Karpas-422 (cell line): ENCODE measurements around the gene MKKS. TPM values are rescaled to one million over a fixed set of nuclear protein-coding genes. Genes with fewer than 3 reads are reported as not detected.
"Not testable (repeated sequence)": the region's sequence is repeated elsewhere in the genome, so short reads cannot be mapped to it uniquely, and the experiment has no call there.

ENCODE experiments used
- DNase-seq: peaks from one replicate; pipeline ENCODE4 v3.0.0-alpha.2; 2015
- H2AFZ ChIP-seq: fragments of 200-600 bp; sonication (generic); 2 replicates; pipeline ENCODE4 v1.6.1; 2014; ENCODE audit warnings: antibody characterized with exemption, low read length, mixed read lengths
- H3K27ac ChIP-seq: fragments of 200-600 bp; sonication (generic); 2 replicates; pipeline ENCODE4 v1.5.1; 2014; ENCODE audit warnings: mild to moderate bottlenecking, low read length, moderate library complexity
- H3K27me3 ChIP-seq: fragments of 200-600 bp; sonication (generic); 2 replicates; pipeline ENCODE4 v1.6.1; 2014; ENCODE audit warnings: low read length, mixed read lengths
- H3K36me3 ChIP-seq: fragments of 200-600 bp; sonication (generic); 2 replicates; pipeline ENCODE4 v1.6.1; 2014; ENCODE audit warnings: low read length, mixed read lengths; ENCODE audit not compliant: insufficient read depth
- H3K4me1 ChIP-seq: fragments of 200-600 bp; sonication (generic); 2 replicates; pipeline ENCODE4 v1.6.1; 2014; ENCODE audit warnings: mild to moderate bottlenecking, low read length, mixed read lengths
- H3K4me2 ChIP-seq: fragments of 200-600 bp; sonication (generic); 2 replicates; pipeline ENCODE4 v1.6.1; 2014; ENCODE audit warnings: low read length, low read depth, mild to moderate bottlenecking; ENCODE audit not compliant: poor library complexity, severe bottlenecking
- H3K4me3 ChIP-seq: fragments of 200-600 bp; sonication (generic); 2 replicates; pipeline ENCODE4 v1.5.1; 2014; ENCODE audit warnings: mild to moderate bottlenecking, antibody characterized with exemption, low read length, mixed read lengths
- H3K79me2 ChIP-seq: fragments of 200-600 bp; sonication (generic); 2 replicates; pipeline ENCODE4 v1.6.1; 2014; ENCODE audit warnings: mild to moderate bottlenecking, low read length, mixed read lengths
- H3K9ac ChIP-seq: fragments of 200-600 bp; sonication (generic); 2 replicates; pipeline ENCODE4 v1.6.0; 2014; ENCODE audit warnings: low read length
- H3K9me2 ChIP-seq: fragments of 200-600 bp; sonication (generic), shearing (Covaris generic); replicated peaks from 2 replicates; pipeline ENCODE4 v1.6.0; 2014; ENCODE audit warnings: mild to moderate bottlenecking, low read length, moderate library complexity; ENCODE audit not compliant: insufficient read depth
- H3K9me3 ChIP-seq: fragments of 300-700, 200-600 bp; sonication (generic); 2 replicates; pipeline ENCODE4 v1.6.1; 2014; ENCODE audit warnings: low read length, mixed read lengths
- H4K20me1 ChIP-seq: fragments of 200-600 bp; sonication (generic); 2 replicates; pipeline ENCODE4 v1.6.1; 2014; ENCODE audit warnings: mild to moderate bottlenecking, antibody characterized with exemption, low read length, low read depth; ENCODE audit not compliant: insufficient read depth
- total RNA-seq: library from RNA; depleted of rRNA; stranded (reverse); fragments of >200 nt; shearing (Covaris generic); gene quantifications from 2 replicates; pipeline ENCODE4 v1.2.3, GENCODE V29; 2014; ENCODE audit warnings: low replicate concordance

Gene MKKS
- total RNA-seq, 1 experiment from 2014 or later = 14.6 TPM

DNA sequence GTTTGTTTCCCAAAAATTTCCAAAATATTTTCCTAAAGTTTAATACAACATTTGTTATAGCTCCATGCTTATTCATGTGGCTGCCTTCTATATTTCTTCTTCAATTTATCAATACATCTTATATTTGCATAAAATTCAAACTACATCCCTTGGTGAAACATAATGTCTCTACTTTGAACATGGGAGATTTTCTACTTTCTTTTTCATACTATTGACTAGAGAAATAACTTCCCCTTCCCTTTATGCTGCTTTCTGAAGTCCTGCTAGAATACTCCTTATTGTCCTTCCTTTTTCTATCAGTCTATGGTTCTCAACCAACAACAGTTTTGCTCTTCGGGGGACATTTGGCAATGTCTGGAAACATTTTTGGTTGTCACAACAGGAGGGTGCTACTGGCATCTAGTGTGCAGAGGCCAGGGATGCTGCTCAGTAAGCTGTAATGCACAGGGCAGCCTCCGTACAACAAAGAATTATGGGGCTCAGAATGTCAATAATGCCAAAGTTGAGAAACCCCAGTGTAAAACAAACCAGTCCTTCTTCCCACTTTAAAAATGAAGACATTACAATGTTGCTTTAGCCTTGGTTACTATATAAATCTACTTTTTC lies 29.9 kb downstream of the MKKS start:
- H3K9me3 ChIP-seq = no peaks in the 10 kb centered on the region
- H3K4me2 ChIP-seq = no peak overlapping the region
- H4K20me1 ChIP-seq = no peaks in the 10 kb centered on the region
- H2AFZ ChIP-seq = no peak overlapping the region
- no peaks in the 10 kb centered on the region for H3K27me3 ChIP-seq
- H3K36me3 ChIP-seq = peaks cover 24% of the 10 kb centered on the region
- DNase-seq = no peak
- H3K4me3 ChIP-seq = no peak overlapping the region
- no peaks in the 10 kb centered on the region for H3K4me1 ChIP-seq
- H3K27ac ChIP-seq = no peak overlapping the region
- H3K9me2 ChIP-seq = no peaks in the 10 kb centered on the region
- no peaks in the 10 kb centered on the region for H3K79me2 ChIP-seq
- H3K9ac ChIP-seq = no peak overlapping the region

GRCh38 chr20:10402938-10403608 lies 30.9 kb downstream of the MKKS start:
- no peak overlapping the region for H2AFZ ChIP-seq
- H3K4me3 ChIP-seq = no peak overlapping the region
- DNase-seq = no peak
- no peaks in the 10 kb centered on the region for H3K27me3 ChIP-seq
- no peaks in the 10 kb centered on the region for H3K9me2 ChIP-seq
- H3K79me2 ChIP-seq = no peaks in the 10 kb centered on the region
- H3K4me2 ChIP-seq = no peak overlapping the region
- no peaks in the 10 kb centered on the region for H3K9me3 ChIP-seq
- H4K20me1 ChIP-seq = no peaks in the 10 kb centered on the region
- H3K9ac ChIP-seq = no peak overlapping the region
- no peaks in the 10 kb centered on the region for H3K4me1 ChIP-seq
- H3K36me3 ChIP-seq = peaks cover 24% of the 10 kb centered on the region
- no peak overlapping the region for H3K27ac ChIP-seq

DNA sequence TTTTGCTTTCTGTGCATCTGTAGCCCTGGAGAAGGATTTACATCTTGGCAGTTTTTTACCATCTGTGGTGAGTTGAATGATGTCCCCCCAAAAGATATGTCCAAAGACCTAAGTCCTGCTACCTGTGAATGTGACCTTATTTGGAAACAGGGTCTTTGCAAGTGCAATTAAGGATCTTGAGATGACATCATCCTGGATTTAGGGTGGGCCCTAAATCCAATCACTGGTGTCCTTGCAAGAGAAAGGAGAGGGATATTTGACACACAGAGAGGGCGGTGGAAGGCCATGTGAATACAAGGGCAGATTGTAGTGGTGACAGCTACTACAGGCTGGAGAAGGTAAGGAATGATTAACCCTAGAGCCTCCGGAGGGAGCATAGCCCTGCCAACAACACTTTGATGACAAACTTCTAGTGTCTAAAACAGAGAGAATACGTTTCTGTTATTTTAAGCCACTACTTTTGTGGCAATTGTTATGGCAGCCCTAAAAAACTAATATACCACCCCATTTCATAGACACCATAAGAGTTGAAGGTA lies 35.1 kb downstream of the MKKS start:
- Histone ChIP-seq H3K9me3 (no peaks in the 10 kb centered on the region), H3K4me1 (no peaks in the 10 kb centered on the region), H3K79me2 (no peaks in the 10 kb centered on the region), H3K9me2 (no peaks in the 10 kb centered on the region), H4K20me1 (no peaks in the 10 kb centered on the region), H3K4me3 (no peak overlapping the region), H3K9ac (no peak overlapping the region), H3K27ac (no peak overlapping the region), H3K4me2 (no peak overlapping the region), H3K36me3 (no peaks in the 10 kb centered on the region), H2AFZ (no peak overlapping the region), H3K27me3 (no peaks in the 10 kb centered on the region)
- DNase-seq = no peak

- H3K9me2 ChIP-seq, H3K27me3 ChIP-seq, H3K9ac ChIP-seq, H3K9me3 ChIP-seq, H3K4me3 ChIP-seq, DNase-seq, H4K20me1 ChIP-seq, H3K4me2 ChIP-seq, H3K27ac ChIP-seq, H2AFZ ChIP-seq, H3K4me1 ChIP-seq, H3K79me2 ChIP-seq, H3K36me3 ChIP-seq: not testable (repeated sequence)
These were observed 39.3 kb downstream of the MKKS start for GRCh38 chr20:10394752-10395151.

DNA sequence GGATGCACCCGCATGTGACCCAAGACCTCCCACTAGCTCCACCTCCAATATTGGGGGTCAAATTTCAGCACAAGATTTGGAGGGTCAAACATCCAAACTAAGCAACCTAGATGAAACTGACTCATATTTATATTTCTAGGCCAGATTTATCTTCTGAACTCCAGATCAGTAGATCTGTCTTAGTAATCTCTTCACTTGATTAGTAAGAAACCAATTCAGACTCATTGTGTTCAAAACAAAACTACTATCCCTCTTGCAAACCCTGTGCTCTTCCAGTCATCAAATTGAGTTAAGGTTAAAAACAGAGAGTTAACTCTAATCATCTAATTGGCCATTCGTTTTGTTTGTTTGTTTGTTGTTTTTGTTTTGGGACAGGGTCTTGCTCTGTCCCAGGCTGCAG lies 43.3 kb downstream of the MKKS start:
- Histone ChIP-seq H3K27me3 (no peaks in the 10 kb centered on the region), H3K4me2 (no peak overlapping the region), H2AFZ (no peak overlapping the region), H3K36me3 (no peaks in the 10 kb centered on the region), H3K79me2 (no peaks in the 10 kb centered on the region), H3K4me1 (no peaks in the 10 kb centered on the region), H3K9me2 (no peaks in the 10 kb centered on the region), H3K27ac (no peak overlapping the region), H3K9ac (no peak overlapping the region), H3K4me3 (no peak overlapping the region), H4K20me1 (no peaks in the 10 kb centered on the region), H3K9me3 (no peaks in the 10 kb centered on the region)
- DNase-seq = no peak

GRCh38 chr20:10388597-10388996 lies 45.4 kb downstream of the MKKS start:
- Histone ChIP-seq H3K9me3 (no peaks in the 10 kb centered on the region), H2AFZ (no peak overlapping the region), H4K20me1 (no peaks in the 10 kb centered on the region), H3K36me3 (no peaks in the 10 kb centered on the region), H3K4me1 (no peaks in the 10 kb centered on the region), H3K27ac (no peak overlapping the region), H3K27me3 (no peaks in the 10 kb centered on the region), H3K79me2 (no peaks in the 10 kb centered on the region), H3K4me2 (no peak overlapping the region), H3K4me3 (no peak overlapping the region), H3K9ac (no peak overlapping the region), H3K9me2 (no peaks in the 10 kb centered on the region)
- DNase-seq = no peak

- H3K4me3 ChIP-seq = no peak overlapping the region
- H3K27ac ChIP-seq = no peak overlapping the region
- H3K4me2 ChIP-seq = no peak overlapping the region
- no peaks in the 10 kb centered on the region for H3K36me3 ChIP-seq
- H4K20me1 ChIP-seq = no peaks in the 10 kb centered on the region
- H3K9ac ChIP-seq = no peak overlapping the region
- H3K79me2 ChIP-seq = no peaks in the 10 kb centered on the region
- H3K9me3 ChIP-seq = no peaks in the 10 kb centered on the region
- no peak overlapping the region for H2AFZ ChIP-seq
- no peak for DNase-seq
- no peaks in the 10 kb centered on the region for H3K4me1 ChIP-seq
- H3K27me3 ChIP-seq = no peaks in the 10 kb centered on the region
- H3K9me2 ChIP-seq = no peaks in the 10 kb centered on the region
These were observed 46.3 kb downstream of the MKKS start for GRCh38 chr20:10387686-10388085.

DNA sequence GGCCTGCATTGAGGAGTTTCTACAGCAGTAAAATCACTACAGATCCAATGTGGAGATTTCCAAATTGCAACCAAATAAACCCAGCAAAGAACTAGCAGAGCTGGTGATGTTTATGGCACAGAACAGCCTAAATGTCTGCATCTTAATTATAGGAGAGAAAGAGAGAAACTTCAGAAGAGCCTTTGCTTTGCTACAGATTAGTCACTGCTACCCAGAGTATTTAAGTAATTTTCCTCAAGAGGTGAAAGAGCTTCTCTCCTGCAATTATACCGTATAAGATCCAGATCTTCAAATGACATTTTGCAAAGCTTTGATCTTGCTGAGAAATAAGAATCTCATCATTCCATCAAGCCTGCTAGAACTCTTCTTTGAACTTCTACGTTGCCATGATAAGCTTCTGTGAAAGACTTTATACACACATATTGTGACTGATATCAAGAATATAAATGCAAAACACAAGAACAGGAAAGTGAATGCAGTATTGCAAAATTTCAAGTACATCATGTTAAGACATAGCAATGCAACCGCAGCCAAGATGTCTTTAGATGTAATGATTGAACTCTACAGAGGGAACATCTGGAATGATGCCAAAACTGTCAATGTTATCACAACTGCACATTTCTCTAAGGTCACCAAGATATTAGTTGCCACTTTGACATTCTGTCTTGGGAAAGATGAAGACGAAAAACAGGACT lies 48.0 kb downstream of the MKKS start:
- Histone ChIP-seq H2AFZ (no peak overlapping the region), H3K4me3 (no peak overlapping the region), H3K9me3 (no peaks in the 10 kb centered on the region), H3K36me3 (no peaks in the 10 kb centered on the region), H3K9ac (no peak overlapping the region), H3K9me2 (no peaks in the 10 kb centered on the region), H4K20me1 (no peaks in the 10 kb centered on the region), H3K4me2 (no peak overlapping the region), H3K79me2 (no peaks in the 10 kb centered on the region), H3K27me3 (no peaks in the 10 kb centered on the region), H3K27ac (no peak overlapping the region), H3K4me1 (no peaks in the 10 kb centered on the region)
- DNase-seq = no peak
